Astrocyte of the hippocampus (primary cell): ENCODE measurements around the gene NXPH1.

Source experiments
- DNase-seq: peaks from one replicate; pipeline ENCODE4 v3.0.0; 2011; ENCODE audit warnings: low read depth, low spot score

The NXPH1 gene

DNA sequence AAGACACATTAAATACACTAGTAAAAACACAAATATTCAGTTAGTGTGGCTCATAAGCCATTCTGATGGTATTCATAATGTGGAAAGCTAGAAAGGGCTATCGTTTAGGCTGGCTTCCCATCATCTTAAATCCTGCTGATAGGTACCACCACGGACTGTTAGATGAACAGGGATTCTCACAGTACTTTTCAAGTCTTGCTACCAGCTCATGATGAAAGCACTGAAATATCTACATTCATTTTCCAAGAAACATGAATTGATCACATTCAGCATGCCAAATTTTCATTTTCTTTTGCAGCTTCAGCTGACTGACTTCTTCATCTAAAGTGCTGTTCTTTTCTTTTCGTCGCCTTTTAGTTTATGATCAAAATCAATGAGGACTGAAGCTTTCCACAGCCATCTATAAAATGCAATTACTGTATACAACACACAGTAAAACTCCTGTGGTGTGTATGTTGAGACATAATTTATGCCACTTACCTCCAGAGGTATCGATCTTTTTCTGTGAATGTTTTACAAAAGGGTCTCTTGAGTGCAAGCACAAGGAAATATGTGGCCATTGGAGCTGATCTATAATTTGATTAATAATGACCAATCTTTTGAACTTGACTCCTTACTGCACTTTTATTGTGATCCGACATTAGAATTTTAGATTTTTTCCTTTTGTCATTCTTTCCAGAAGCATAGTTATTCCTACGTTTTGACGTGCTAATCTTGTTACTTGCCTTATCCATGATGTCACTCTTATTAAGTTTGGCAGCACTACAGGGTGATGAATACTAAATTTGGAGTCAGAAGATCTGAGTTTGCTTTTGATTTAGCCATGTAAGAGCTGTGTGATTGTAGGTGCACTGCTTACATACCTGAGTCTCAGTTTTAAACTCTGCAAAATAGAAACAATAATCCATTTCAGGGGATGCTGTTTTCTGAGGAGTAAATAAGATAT is 58.4 kb downstream of the NXPH1 start:
- DNase-seq = no peak

DNA sequence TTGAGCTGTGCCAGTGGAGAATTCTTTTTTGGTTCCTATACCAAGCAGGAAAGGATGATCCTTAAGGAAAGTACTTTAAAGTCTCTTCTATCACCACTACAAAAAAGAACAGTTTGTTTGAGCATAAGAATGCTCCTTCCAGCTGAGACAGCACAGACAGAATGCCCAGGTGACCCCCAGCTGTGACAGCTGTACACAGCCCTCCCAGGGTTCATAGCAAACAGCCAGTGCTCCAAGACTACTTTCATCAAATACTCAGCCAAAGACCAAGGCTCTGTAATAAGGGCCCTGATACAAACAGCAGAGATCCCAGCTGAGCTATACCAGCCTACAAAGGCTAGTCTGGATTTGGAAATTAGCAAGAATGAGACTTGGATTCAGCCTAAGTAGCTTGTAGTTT is 65.7 kb downstream of the NXPH1 start:
- DNase-seq = no peak

- no peak for DNase-seq
Measured at GRCh38 chr7:8500286-8500685, 66.9 kb downstream of the NXPH1 start.

DNA sequence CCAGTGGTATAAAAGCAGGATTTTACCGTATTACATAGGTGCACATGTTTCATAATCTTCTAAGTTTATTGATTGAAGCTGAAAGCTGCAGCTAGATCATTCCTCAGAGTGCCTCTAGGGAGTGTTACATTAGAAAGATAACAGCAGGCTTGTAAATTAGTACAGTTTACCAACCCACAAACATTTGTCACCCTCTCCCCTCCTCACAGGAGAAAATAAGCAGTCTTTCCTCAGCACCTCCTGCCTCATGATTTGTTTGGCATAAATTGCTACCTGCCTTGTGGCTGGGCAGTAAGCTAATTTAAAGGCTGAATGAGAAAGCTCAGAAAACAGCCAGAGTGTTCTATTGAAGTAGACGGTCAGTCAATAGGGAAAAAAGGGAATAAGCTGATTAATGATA is 74.2 kb downstream of the NXPH1 start:
- no peak for DNase-seq

GRCh38 chr7:8509621-8510020 is 76.2 kb downstream of the NXPH1 start:
- no peak for DNase-seq

GRCh38 chr7:8511855-8512254 is 78.4 kb downstream of the NXPH1 start:
- DNase-seq = no peak

GRCh38 chr7:8514781-8515519 is 81.5 kb downstream of the NXPH1 start:
- no peak for DNase-seq

- DNase-seq = no peak
Measured at GRCh38 chr7:8515640-8516185, 82.3 kb downstream of the NXPH1 start.

- no peak for DNase-seq
Measured at GRCh38 chr7:8516976-8517375, 83.6 kb downstream of the NXPH1 start.

DNA sequence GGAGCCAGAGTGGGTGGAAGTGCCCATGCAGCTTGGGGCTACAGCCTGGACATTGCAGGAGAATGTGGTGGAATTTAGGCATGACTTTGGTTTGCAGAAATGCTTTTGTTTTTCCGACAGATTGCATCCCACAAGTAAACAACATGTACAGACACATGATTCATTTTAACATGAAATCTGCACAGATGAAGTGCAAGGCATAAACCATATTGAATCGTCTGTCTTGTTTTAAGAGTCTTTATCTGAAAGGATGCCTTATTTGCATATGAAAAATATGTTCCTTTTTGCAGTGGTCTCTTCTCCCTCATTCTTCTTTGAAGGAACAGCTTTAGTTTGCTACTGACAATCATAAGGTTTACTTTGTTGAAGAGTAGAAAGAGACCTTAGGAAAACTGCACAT is 94.9 kb downstream of the NXPH1 start:
- DNase-seq = no peak

GRCh38 chr7:8531991-8532515 is 98.6 kb downstream of the NXPH1 start:
- DNase-seq = no peak

DNA sequence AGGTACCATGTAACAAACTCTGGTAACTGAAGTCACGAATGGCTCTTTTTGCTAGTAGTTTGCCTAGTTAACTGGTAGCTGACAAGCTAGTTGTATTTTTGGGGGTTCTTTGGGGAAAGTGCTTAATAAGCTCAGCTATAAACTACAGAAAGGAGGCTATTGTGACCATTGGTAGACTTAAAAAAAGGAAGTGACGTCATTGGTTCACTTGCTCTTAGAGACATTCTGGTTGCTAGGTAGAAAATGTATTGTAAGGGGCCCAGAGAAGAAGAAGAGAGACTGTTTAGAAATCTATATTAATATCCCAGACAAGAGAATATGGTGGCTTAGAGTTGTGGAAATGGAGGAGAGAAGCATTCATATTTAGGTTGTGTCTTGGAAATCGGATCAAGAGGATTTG is 103.0 kb downstream of the NXPH1 start:
- DNase-seq = no peak

- DNase-seq = no peak
Measured at GRCh38 chr7:8549046-8549445, 115.6 kb downstream of the NXPH1 start.

DNA sequence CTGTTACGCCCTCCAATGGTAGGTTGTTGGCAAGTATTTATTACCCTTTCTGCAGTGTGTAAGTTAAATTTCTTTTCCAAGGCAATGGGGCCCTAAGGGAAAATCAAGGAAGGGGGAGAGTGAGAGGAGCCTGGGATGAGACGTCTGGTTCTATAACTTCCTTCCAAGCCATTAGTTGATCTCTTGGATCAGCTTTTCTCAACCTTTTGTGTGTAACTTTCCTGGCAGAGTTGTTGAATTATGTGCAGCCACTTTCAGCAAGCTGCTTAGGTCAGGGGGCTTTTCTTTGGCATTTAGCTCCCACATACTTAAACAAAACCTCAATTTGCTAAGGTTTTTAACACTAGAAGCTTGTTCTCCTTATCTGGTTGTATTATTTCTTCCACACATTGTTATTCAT is 127.1 kb downstream of the NXPH1 start:
- no peak for DNase-seq

- no peak for DNase-seq
Measured at GRCh38 chr7:8561449-8561848, 128.0 kb downstream of the NXPH1 start.

DNA sequence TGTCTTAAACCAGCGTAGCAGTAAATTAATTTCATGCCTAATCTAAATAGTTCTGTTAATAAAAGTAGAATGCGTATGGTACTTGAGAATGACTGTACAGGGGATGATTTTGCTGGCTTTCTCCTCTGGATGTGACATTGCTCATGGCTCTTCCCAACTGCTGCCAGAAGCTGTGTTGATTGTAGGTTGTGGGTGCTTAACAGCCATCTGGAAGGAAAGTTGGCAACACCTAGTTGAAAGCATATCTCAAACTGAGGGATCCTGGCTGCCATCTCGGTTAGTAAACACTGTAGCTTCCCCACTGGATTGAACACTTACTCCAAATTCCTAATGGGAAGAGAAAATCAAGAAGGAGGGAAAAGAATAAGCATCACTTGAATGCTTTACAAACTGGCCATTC is 130.9 kb downstream of the NXPH1 start:
- DNase-seq = no peak

- DNase-seq = no peak
Measured at GRCh38 chr7:8566016-8566415, 132.6 kb downstream of the NXPH1 start.

DNA sequence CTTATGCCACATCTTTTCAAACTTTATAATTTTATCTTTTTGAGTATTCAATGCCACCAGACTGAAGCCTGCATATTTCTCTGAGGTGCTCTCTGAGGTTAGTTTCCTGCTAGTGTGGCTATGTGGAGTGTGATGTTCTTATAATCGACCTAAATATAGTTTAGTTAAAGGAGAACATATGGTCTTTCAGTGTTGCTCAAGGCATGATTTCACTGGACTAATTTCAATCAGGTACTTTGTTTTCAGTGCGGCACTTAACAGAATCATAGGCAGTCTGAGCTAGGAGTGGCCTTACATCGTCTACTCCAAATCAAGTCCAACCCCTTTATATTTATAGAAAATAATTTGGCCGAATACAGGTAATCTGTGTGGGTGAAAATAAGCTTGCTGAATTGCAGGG is 134.2 kb downstream of the NXPH1 start:
- DNase-seq = no peak

DNA sequence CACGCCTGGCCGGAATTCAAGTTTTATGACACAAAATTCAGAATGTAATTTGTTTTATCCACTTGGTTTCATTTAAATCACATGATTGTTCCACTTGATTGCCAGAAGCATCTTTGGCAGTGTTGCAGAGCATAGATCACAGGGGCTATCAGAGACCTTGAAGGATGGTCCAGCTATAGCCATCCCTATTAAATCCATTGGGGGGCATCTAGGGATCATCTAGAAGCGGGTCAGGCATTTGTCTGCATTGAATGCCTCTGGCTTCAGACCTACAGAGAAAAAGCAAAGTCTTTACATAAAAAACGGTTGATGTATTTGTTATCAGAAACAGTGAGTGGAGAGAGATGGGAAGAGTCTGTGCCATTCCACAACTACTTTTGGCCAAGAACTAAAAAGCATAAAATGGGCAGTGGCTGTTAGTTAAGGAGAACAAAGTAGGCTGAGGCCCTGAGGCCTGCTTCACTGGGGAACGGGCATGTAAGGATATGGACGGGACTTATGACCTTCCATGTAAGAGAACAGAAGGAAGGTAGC is 146.3 kb downstream of the NXPH1 start:
- no peak for DNase-seq

GRCh38 chr7:8581842-8582241 is 148.4 kb downstream of the NXPH1 start:
- no peak for DNase-seq

GRCh38 chr7:8582728-8583127 is 149.3 kb downstream of the NXPH1 start:
- DNase-seq = no peak

DNA sequence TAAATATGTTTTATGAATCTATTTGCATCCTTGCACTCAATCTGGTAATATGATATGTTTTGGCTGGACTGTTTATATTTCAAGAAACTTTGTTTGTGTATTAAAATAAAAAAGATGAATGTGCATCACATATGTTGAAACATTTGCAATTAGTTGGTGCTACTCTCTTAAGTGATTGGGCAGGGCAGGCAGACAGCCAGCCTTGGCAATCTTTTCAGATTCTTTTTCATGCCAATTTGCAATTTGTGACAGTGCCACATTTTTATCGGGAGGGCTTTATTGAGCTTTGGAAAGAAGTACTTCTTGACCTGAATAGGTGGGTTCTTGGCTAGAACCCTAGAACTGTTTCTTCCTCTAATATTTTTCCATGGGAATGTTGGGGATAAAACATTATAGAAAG is 152.2 kb downstream of the NXPH1 start:
- no peak for DNase-seq
